Peyer's patch (tissue), 4 donors: Measurements from ENCODE around the gene CASKIN1.

Experiments
- POLR2A ChIP-seq, 2 donors: fragments of 450-650 bp; IDR thresholded peaks; one replicate each; pipeline ENCODE4 v1.5.1; 2017; ENCODE audit warnings: antibody characterized with exemption in 2 of 2, mild to moderate bottlenecking in 2 of 2, moderate library complexity in 2 of 2
- TF ChIP-seq, protein P1 (sequence below), 6 experiments: fragments of 450-650 bp in 4 of 6; fragments of 200-600 bp in 2 of 6; sonication (generic) in 1 of 6; IDR thresholded peaks; one replicate each; pipeline ENCODE4 v1.5.1; 2017 to 2019; ENCODE audit warnings: antibody characterized with exemption in 6 of 6, mild to moderate bottlenecking in 3 of 6, moderate library complexity in 1 of 6

DNA sequence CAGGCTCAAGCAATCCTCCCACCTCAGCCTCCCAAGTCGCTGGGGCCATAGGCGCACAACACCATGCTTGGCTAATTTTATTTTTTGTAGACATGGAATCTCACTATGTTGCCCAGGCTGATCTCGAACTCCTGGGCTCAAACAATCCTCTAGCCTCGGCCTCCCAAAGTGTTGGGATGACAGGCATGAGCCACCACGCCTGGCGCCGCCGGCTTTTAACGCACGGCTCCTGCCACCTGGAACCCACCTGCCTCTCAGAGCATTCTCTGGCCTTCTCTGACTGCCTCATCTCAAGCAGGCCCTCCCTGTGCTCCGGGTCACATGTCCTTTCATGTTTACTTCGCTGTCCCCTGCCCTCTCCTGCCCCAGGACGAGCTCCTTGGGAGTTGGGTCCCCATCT is 10.3 kb downstream of the CASKIN1 start:
- TF ChIP-seq, protein P1, sequence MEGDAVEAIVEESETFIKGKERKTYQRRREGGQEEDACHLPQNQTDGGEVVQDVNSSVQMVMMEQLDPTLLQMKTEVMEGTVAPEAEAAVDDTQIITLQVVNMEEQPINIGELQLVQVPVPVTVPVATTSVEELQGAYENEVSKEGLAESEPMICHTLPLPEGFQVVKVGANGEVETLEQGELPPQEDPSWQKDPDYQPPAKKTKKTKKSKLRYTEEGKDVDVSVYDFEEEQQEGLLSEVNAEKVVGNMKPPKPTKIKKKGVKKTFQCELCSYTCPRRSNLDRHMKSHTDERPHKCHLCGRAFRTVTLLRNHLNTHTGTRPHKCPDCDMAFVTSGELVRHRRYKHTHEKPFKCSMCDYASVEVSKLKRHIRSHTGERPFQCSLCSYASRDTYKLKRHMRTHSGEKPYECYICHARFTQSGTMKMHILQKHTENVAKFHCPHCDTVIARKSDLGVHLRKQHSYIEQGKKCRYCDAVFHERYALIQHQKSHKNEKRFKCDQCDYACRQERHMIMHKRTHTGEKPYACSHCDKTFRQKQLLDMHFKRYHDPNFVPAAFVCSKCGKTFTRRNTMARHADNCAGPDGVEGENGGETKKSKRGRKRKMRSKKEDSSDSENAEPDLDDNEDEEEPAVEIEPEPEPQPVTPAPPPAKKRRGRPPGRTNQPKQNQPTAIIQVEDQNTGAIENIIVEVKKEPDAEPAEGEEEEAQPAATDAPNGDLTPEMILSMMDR (IDR thresholded peaks at IDR 0.05) = no peak
- no peak for TF ChIP-seq POLR2A (IDR thresholded peaks at IDR 0.05)
